ENCODE data around the gene ABLIM3.

ABLIM3 gene

DNA sequence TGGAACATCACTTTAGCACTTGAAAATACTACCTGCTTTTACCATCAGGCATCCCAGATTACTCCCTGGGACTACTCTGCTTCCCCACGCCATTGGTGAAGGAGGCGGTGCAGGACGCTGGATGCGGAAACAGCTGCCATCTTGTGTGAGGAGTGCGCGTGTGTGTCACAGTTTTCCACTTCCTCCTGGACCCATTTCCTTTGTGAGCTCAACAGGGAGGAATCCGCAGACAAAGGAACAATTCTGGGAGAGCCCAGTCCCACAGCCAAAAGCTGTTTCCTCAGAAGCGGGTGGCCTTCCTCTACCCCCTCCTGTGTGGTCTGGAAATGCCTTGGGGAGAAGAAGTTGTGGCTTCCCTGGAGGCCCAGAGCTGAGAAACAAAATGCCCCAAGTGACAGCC, 147.1 kb downstream of the ABLIM3 start:
- Histone ChIP-seq H3K9ac (peak overlapping the region; percentile 5; the same call in 1 of the 2 replicates), H4K20me1 (no peaks in the 10 kb centered on the region), H3K4me2 (peak overlapping the region; percentile 76), H3K27ac (peak overlapping the region; percentile 58), H3K4me3 (peak overlapping the region; percentile 40), H3K4me1 (peaks cover 72% of the 10 kb centered on the region), H3K27me3 (no peaks in the 10 kb centered on the region), H3K36me3 (no peaks in the 10 kb centered on the region), H3K9me3 (no peaks in the 10 kb centered on the region)
- no peak for TF ChIP-seq Cebpa-rat (IDR thresholded peaks at IDR 0.05)

DNA sequence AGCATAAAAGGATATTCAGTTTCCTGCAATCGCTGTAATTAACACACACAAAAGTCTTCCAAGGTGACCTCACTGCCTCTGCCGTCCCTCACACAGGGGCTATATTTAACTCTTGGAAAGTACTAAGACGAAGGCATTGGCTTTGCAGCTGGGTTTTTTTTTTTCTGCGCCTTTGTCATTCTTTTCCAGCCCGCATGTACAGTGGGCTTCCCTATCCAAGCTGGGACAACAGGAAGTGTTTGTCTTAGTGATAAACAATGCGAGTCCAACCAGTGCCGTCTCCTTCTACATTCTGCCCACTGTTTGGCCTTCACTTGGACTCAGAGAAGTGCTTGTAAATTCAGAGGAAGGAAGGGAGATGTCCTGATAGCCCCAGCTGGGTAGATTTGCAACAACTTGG, 148.0 kb downstream of the ABLIM3 start:
- H3K27me3 ChIP-seq, result no peaks in the 10 kb centered on the region
- peaks cover 72% of the 10 kb centered on the region for H3K4me1 ChIP-seq
- no peak overlapping the region for H3K9ac ChIP-seq
- peak overlapping the region; percentile 58 for H3K27ac ChIP-seq
- no peak overlapping the region for H3K4me3 ChIP-seq
- no peaks in the 10 kb centered on the region for H3K9me3 ChIP-seq
- no peaks in the 10 kb centered on the region for H4K20me1 ChIP-seq
- TF ChIP-seq Cebpa-rat (IDR thresholded peaks at IDR 0.05), result no peak
- H3K36me3 ChIP-seq, result no peaks in the 10 kb centered on the region
- peak overlapping the region; percentile 76 for H3K4me2 ChIP-seq

DNA sequence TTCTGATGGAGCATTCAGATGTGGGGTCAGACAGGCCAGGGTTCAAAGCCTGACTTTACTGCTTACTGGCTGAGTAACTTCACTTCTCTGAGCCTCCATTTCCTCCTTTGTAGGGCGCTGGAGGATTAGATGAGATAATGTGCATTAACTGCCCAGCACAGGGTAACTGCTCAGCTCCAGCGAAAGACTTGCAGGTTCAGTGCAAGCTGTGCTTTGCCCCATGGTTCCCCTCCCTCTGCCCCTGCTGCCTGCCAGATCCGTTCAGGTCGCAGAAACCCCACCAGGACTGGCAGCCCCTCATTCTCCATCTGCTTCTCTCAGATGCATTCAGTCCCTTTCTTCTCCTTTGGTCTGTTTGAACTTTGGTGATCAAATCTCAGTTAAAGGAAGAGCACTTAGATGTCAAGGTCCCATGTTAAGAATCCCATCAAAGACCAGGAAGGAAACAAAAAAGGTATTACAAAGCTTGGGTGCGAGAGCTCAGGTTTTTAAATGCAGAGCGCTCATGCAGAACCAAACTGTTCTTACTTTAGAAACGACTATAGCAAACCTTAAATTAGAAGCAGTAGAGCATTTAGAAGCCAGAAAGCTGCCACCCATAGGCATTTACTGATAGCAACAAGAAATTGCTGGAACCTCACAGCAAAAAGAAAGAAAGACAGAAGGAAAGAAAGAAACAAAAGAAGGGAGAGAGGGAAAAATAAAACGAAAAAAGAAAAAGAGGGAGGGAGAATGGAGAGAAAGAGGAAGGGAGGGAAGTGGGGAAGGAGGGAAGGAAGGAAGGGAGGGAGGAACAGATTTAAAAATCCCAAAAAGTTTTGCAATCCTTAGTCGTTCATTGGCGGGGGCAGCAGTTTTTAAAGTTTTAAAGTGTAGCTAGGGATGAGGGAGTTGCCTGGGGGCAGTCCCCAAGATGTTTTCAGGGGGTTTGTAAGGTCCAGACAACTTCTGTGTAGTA, 153.9 kb downstream of the ABLIM3 start:
- no peak overlapping the region for H3K4me3 ChIP-seq
- H3K9me3 ChIP-seq, result no peaks in the 10 kb centered on the region
- no peak for TF ChIP-seq Cebpa-rat (IDR thresholded peaks at IDR 0.05)
- no peaks in the 10 kb centered on the region for H3K27me3 ChIP-seq
- H3K27ac ChIP-seq, result peak overlapping the region; percentile 53
- H4K20me1 ChIP-seq, result no peaks in the 10 kb centered on the region
- no peaks in the 10 kb centered on the region for H3K36me3 ChIP-seq
- H3K9ac ChIP-seq, result peak overlapping the region; percentile 5
- peak overlapping the region; percentile 74 for H3K4me2 ChIP-seq
- H3K4me1 ChIP-seq, result peaks cover 89% of the 10 kb centered on the region

DNA sequence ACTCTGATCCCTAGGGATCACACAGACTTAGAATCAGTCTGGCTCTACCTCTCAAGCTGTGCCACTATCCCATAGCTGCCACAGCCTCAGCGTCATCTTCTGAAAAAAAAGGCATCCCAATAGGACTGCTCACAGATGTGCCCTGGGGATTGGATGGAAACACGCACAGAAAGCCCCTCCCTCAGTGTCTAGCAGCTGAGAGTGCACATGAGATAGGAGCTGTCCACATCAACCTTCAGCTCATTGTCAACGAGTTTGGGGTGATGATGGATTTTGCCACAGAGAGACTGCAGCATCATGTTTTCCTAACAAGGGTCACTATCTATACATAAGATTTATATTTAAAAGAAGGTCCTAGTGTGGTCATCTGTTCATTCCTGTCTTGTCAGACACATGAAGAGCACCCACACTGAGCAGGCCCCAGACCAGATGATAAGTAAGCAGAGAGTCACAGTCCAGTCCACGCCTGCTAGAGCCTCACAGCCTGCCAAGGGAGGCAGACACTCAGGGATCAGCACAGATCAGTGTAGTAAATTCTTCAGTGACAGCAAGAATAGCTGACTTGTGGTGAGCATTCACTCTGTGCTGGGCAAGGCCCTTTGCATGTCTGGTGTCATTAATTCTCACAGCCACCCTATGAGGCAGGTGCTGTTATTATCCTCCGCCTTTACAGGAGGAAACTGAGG, 156.2 kb downstream of the ABLIM3 start:
- H3K4me3 ChIP-seq, result no peak overlapping the region
- no peaks in the 10 kb centered on the region for H3K27me3 ChIP-seq
- H3K36me3 ChIP-seq, result no peaks in the 10 kb centered on the region
- H4K20me1 ChIP-seq, result no peaks in the 10 kb centered on the region
- no peaks in the 10 kb centered on the region for H3K9me3 ChIP-seq
- peaks cover 99% of the 10 kb centered on the region for H3K4me1 ChIP-seq
- no peak for TF ChIP-seq Cebpa-rat (IDR thresholded peaks at IDR 0.05)
- H3K27ac ChIP-seq, result peak overlapping the region; percentile 19; the same call in 1 of the 2 replicates
- peak overlapping the region; percentile 74 for H3K4me2 ChIP-seq
- H3K9ac ChIP-seq, result no peak overlapping the region

DNA sequence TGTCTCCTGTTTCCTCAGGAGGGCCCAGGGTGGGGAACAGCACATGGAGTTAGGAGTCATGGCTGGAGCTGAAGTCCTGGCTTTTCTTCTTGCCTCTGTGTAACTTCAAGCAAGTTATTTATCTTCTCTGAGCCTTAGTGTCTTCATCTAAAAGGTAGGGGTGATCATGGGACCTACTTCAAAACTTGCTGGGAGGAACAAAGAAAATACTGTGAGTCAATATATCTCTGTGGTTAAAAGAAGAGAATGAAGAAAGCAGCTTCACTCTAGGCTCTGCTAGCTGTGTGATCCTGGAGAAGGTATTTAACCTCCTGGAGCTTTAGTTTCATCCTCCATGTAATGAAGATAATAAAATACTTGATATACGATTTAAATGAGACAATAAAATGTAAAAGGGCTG, 156.9 kb downstream of the ABLIM3 start:
- Histone ChIP-seq H3K27ac (peak overlapping the region; percentile 19; the same call in 1 of the 2 replicates), H3K9me3 (no peaks in the 10 kb centered on the region), H4K20me1 (no peaks in the 10 kb centered on the region), H3K27me3 (no peaks in the 10 kb centered on the region), H3K4me2 (peak overlapping the region; percentile 74), H3K4me1 (peaks cover 100% of the 10 kb centered on the region), H3K36me3 (no peaks in the 10 kb centered on the region), H3K4me3 (no peak overlapping the region), H3K9ac (no peak overlapping the region)
- no peak for TF ChIP-seq Cebpa-rat (IDR thresholded peaks at IDR 0.05)

DNA sequence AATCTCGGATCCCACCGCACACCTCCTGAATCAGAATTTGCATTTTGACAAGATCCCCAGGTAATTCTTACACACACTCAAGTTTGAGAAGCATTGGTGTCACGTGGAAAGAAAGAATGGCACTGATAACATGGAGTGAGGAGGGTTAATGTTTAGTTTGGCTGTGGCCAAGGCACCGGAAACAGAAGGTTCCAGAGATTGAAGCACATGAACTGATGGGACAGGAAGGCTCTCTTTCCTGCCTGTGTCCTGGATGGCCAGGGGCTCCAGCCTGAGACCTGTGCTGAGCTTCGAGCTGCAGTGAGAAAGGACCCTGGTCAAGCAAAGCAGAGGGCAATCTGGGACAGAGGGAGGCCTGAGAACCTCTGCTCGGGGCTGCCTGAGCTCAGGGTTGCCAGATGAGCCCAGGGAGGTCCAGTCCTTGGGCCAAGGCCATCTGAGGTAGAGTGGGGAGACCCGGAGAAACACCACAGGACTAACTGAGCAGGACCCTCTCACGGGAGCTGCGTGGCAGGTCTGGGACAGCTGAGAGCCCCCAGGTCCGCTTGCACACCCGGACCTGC, 157.6 kb downstream of the ABLIM3 start:
- H3K27ac ChIP-seq, result peak overlapping the region; percentile 68
- H3K9ac ChIP-seq, result no peak overlapping the region
- no peaks in the 10 kb centered on the region for H3K9me3 ChIP-seq
- no peaks in the 10 kb centered on the region for H3K27me3 ChIP-seq
- H3K4me2 ChIP-seq, result peak overlapping the region; percentile 74
- no peaks in the 10 kb centered on the region for H4K20me1 ChIP-seq
- no peaks in the 10 kb centered on the region for H3K36me3 ChIP-seq
- H3K4me3 ChIP-seq, result no peak overlapping the region; the same call in 1 of the 2 replicates
- no peak for TF ChIP-seq Cebpa-rat (IDR thresholded peaks at IDR 0.05)
- H3K4me1 ChIP-seq, result peaks cover 97% of the 10 kb centered on the region

DNA sequence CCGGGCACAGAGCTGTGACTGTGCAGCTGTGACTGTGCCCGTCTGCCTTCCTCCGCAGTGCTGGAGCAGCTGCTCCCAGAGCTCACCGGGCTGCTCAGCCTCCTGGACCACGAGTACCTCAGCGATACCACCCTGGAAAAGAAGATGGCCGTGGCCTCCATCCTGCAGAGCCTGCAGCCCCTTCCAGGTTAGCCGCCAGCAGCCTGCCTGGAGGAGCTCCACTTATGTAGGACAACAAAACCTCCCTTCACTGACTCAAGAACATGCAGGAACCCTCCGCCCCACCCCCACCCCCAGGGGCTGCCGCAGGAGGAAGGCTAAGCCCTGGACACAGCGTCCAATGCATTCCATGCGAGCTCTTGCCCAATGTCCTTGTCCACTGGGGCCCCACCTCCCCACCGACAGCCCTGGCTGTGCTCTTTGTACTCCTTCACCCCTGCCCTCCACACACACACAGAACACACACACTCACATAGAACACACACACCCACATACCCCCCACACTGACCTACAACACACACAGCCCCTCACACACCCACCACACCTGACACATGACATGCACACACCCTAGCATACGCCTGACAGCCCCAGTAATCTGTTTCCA, 158.3 kb downstream of the ABLIM3 start:
- Histone ChIP-seq H3K27me3 (no peaks in the 10 kb centered on the region), H3K4me3 (no peak overlapping the region; the same call in 1 of the 2 replicates), H3K9me3 (no peaks in the 10 kb centered on the region), H3K27ac (peak overlapping the region; percentile 68), H3K4me2 (peak overlapping the region; percentile 74), H3K36me3 (no peaks in the 10 kb centered on the region), H3K9ac (no peak overlapping the region), H3K4me1 (peaks cover 97% of the 10 kb centered on the region), H4K20me1 (no peaks in the 10 kb centered on the region)
- no peak for TF ChIP-seq Cebpa-rat (IDR thresholded peaks at IDR 0.05)

DNA sequence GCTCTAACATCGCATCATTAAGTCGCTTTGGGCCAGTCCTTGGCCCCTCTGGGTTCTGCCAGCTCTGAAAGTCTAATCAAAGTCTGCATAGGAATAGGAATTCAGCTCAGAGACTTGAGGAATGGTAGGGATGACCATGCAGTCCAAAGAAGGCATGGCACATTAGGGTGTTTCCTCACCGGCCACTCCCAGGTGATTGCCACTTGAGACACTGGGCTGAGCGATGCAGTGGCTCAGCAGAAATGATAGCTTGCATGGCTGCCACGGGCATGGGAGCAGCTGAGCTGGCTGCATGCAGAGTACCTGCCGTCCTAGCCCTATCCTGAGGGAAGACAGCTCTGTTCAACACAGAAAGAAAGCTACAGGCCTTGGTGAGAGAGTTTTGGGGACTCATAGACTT, 159.1 kb downstream of the ABLIM3 start:
- Histone ChIP-seq H3K27ac (no peak overlapping the region), H3K4me2 (peak overlapping the region; percentile 74), H3K4me1 (peaks cover 97% of the 10 kb centered on the region), H3K4me3 (no peak overlapping the region), H3K27me3 (no peaks in the 10 kb centered on the region), H3K9me3 (no peaks in the 10 kb centered on the region), H3K36me3 (no peaks in the 10 kb centered on the region), H3K9ac (no peak overlapping the region), H4K20me1 (no peaks in the 10 kb centered on the region)
- TF ChIP-seq Cebpa-rat (IDR thresholded peaks at IDR 0.05), result no peak

DNA sequence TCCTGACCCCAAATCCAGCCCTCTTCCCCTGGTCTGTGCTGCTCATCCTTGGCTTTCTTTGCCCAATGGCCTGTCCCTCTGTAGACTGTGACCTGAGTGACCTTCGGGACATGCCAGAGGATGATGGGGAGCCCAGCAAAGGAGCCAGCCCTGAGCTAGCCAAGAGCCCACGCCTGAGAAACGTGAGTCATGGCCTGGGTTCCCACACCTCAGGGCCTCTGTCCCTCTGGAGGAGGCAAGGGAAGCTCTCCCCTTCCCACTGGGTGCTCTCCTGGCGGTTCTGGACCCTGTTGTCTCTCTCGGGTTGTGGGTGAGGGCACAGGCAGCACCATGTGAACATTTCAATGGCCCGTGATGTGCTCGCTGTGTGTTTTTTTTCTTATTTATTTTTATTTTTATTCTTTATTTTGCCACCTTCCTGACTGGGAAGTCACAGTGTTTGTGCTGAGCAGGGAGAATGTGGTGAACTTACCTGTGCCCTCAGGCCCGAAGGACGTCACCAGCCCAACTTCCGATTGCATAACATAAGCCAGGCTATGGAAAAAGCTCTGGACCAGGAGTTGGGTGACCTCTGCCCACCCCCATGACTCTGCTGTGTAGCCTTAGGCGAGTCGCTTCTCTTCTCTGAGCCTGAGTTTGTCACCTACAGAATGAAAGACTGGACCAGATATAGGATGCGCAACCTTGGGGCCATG, 159.9 kb downstream of the ABLIM3 start:
- TF ChIP-seq Cebpa-rat (IDR thresholded peaks at IDR 0.05), result no peak
- Histone ChIP-seq H3K9me3 (no peaks in the 10 kb centered on the region), H3K4me1 (peaks cover 94% of the 10 kb centered on the region), H3K27ac (peak overlapping the region; percentile 21; the same call in 1 of the 2 replicates), H3K4me3 (no peak overlapping the region), H3K27me3 (no peaks in the 10 kb centered on the region), H3K4me2 (peak overlapping the region; percentile 74), H3K36me3 (no peaks in the 10 kb centered on the region), H3K9ac (no peak overlapping the region), H4K20me1 (no peaks in the 10 kb centered on the region)

Data from BLaER1 (cell line).